Activated CD4-positive, alpha-beta T cell treated with anti-CD3 and anti-CD28 coated beads, Interleukin-2, Interleukin-6, amounts not matched to agents 100 ng/mL and 50 ng/mL, durations not matched to agents 16 hours and 8 hours (primary cell): ENCODE data around the gene GSTCD.
"Not testable (repeated sequence)": the region's sequence is repeated elsewhere in the genome, so short reads cannot be mapped to it uniquely, and the experiment has no call there.

Experiments used
- DNase-seq: peaks from one replicate; pipeline ENCODE4 v3.0.0-alpha.2; 2020

The GSTCD gene

GRCh38 chr4:105808030-105808749 is 99.6 kb downstream of the GSTCD start:
- DNase-seq: no peak

GRCh38 chr4:105808750-105809041 is 100.1 kb downstream of the GSTCD start:
- no peak for DNase-seq

GRCh38 chr4:105815701-105816100 is 107.1 kb downstream of the GSTCD start:
- DNase-seq: no peak

- no peak for DNase-seq
Observed at GRCh38 chr4:105822061-105822460, 113.5 kb downstream of the GSTCD start.

GRCh38 chr4:105828074-105828473 is 119.5 kb downstream of the GSTCD start:
- no peak for DNase-seq

- DNase-seq: no peak
Observed at GRCh38 chr4:105831189-105831588, 122.6 kb downstream of the GSTCD start.

- DNase-seq: no peak
Observed at GRCh38 chr4:105835177-105835576, 126.6 kb downstream of the GSTCD start.

GRCh38 chr4:105836537-105836936 is 128.0 kb downstream of the GSTCD start:
- DNase-seq: no peak

GRCh38 chr4:105837037-105837436 is 128.5 kb downstream of the GSTCD start:
- no peak for DNase-seq

- no peak for DNase-seq
Observed at GRCh38 chr4:105838082-105838481, 129.5 kb downstream of the GSTCD start.

GRCh38 chr4:105840426-105841174 is 132.0 kb downstream of the GSTCD start:
- no peak for DNase-seq

GRCh38 chr4:105843941-105844340 is 135.4 kb downstream of the GSTCD start:
- no peak for DNase-seq

GRCh38 chr4:105845559-105845958 is 137.0 kb downstream of the GSTCD start:
- no peak for DNase-seq

GRCh38 chr4:105848359-105848758 is 139.8 kb downstream of the GSTCD start:
- not testable (repeated sequence) for DNase-seq

- no peak for DNase-seq
Observed at GRCh38 chr4:105851196-105851595, 142.6 kb downstream of the GSTCD start.

GRCh38 chr4:105852230-105852629 is 143.6 kb downstream of the GSTCD start:
- DNase-seq: not testable (repeated sequence)

GRCh38 chr4:105858466-105859040 is 150.0 kb downstream of the GSTCD start:
- DNase-seq: no peak

- DNase-seq: no peak
Observed at GRCh38 chr4:105859233-105859632, 150.6 kb downstream of the GSTCD start.

- no peak for DNase-seq
Observed at GRCh38 chr4:105870963-105871362, 162.4 kb downstream of the GSTCD start.

- DNase-seq: no peak
Observed at GRCh38 chr4:105871997-105872396, 163.4 kb downstream of the GSTCD start.

- DNase-seq: no peak
Observed at GRCh38 chr4:105875233-105875632, 166.6 kb downstream of the GSTCD start.

GRCh38 chr4:105878668-105879067 is 170.1 kb downstream of the GSTCD start:
- no peak for DNase-seq

- no peak for DNase-seq
Observed at GRCh38 chr4:105887508-105887907, 178.9 kb downstream of the GSTCD start.
